CD4-positive, alpha-beta T cell treated with Interferon gamma for 1 hour (primary cell): Measurements from ENCODE around the gene RGS7.
"Not testable (repeated sequence)": the region's sequence is repeated elsewhere in the genome, so short reads cannot be mapped to it uniquely, and the experiment has no call there.

Source experiments
- DNase-seq: peaks from one replicate; pipeline ENCODE4 v3.0.0-alpha.2; 2020

The RGS7 gene

GRCh38 chr1:241130881-241131280, 226.1 kb downstream of the RGS7 start:
- no peak for DNase-seq

GRCh38 chr1:241129207-241129960, 227.6 kb downstream of the RGS7 start:
- no peak for DNase-seq

GRCh38 chr1:241125286-241125685, 231.7 kb downstream of the RGS7 start:
- DNase-seq = no peak

- no peak for DNase-seq
These were observed 239.0 kb downstream of the RGS7 start for GRCh38 chr1:241118049-241118448.

- DNase-seq = no peak
These were observed 241.2 kb downstream of the RGS7 start for GRCh38 chr1:241115784-241116183.

GRCh38 chr1:241114699-241115233, 242.2 kb downstream of the RGS7 start:
- DNase-seq = no peak

GRCh38 chr1:241113557-241113956, 243.4 kb downstream of the RGS7 start:
- DNase-seq = no peak

GRCh38 chr1:241109039-241109438, 248.0 kb downstream of the RGS7 start:
- no peak for DNase-seq

GRCh38 chr1:241105147-241105546, 251.9 kb downstream of the RGS7 start:
- DNase-seq = no peak

GRCh38 chr1:241102664-241103063, 254.3 kb downstream of the RGS7 start:
- no peak for DNase-seq

GRCh38 chr1:241101622-241102021, 255.4 kb downstream of the RGS7 start:
- no peak for DNase-seq

- DNase-seq = no peak
These were observed 259.5 kb downstream of the RGS7 start for GRCh38 chr1:241097479-241097878.

GRCh38 chr1:241096982-241097381, 260.0 kb downstream of the RGS7 start:
- no peak for DNase-seq

- DNase-seq = no peak
These were observed 261.2 kb downstream of the RGS7 start for GRCh38 chr1:241095847-241096246.

GRCh38 chr1:241090798-241091197, 266.2 kb downstream of the RGS7 start:
- no peak for DNase-seq

- not testable (repeated sequence) for DNase-seq
These were observed 267.9 kb downstream of the RGS7 start for GRCh38 chr1:241089066-241089465.

- DNase-seq = not testable (repeated sequence)
These were observed 268.9 kb downstream of the RGS7 start for GRCh38 chr1:241088075-241088474.

- no peak for DNase-seq
These were observed 270.3 kb downstream of the RGS7 start for GRCh38 chr1:241086686-241087085.

- DNase-seq = no peak
These were observed 273.7 kb downstream of the RGS7 start for GRCh38 chr1:241083285-241083684.

GRCh38 chr1:241081473-241081872, 275.5 kb downstream of the RGS7 start:
- DNase-seq = no peak

- no peak for DNase-seq
These were observed 277.5 kb downstream of the RGS7 start for GRCh38 chr1:241079459-241079858.

- DNase-seq = no peak
These were observed 278.0 kb downstream of the RGS7 start for GRCh38 chr1:241079047-241079446.

GRCh38 chr1:241077386-241078147, 279.4 kb downstream of the RGS7 start:
- DNase-seq = no peak

GRCh38 chr1:241074507-241074906, 282.5 kb downstream of the RGS7 start:
- no peak for DNase-seq
